HepG2 (cell line): ENCODE measurements around the gene SFI1. TPM values are rescaled to one million over a fixed set of nuclear protein-coding genes. Genes with fewer than 3 reads are reported as not detected.

Experiments
- ATAC-seq: fragments of 200-7000 bp; cut with Tn5 transposase; 3 replicates; pipeline ENCODE4 v1.9.1; 2020; ENCODE audit warnings: mild to moderate bottlenecking, moderate library complexity
- BruUV-seq: library from RNA; stranded (reverse); fragments of 400-500 nt; replicated peaks from 2 replicates; lab custom pipeline; 2021; lab: Mats Ljungman, UMichigan
- CTCF ChIA-PET: fragments of 300-600 bp; formaldehyde crosslinking; extraction: SDS; loops from one replicate; lab custom pipeline; 2021; ENCODE audit warnings: low total read pairs, inconsistent platforms, low intra/inter-chr PET ratio; lab: Yijun Ruan, JAX
- POLR2A ChIA-PET: fragments of 350-600 bp; sonication (Branson Sonifier 250); formaldehyde crosslinking; loops from one replicate; lab custom pipeline; 2020; ENCODE audit warnings: antibody characterized with exemption, inconsistent platforms; lab: Yijun Ruan, JAX
- DNase-seq: peaks from one replicate; pipeline ENCODE4 v3.0.0-alpha.2; 2015; ENCODE audit warnings: low spot score
- FAIRE-seq: peaks from 3 replicates; lab custom pipeline; 2011; peaks lifted over from hg19 to GRCh38; lab: Jason Lieb, UNC
- H2AFZ ChIP-seq: one replicate; pipeline ENCODE4 v1.6.1; 2011; ENCODE audit warnings: low read length, inconsistent platforms
- H3K27ac ChIP-seq: fragments of 300-600 bp; 3 replicates; pipeline ENCODE4 v1.8.0; 2011; ENCODE audit warnings: mixed run types, mild to moderate bottlenecking, mixed read lengths, low read length, inconsistent platforms; ENCODE audit not compliant: insufficient read depth; ENCODE audit errors: extremely low read length
- H3K27me3 ChIP-seq, 2 experiments: fragments of 200-600 bp in 1 of 2; 2 replicates in 1 of 2; 3 replicates in 1 of 2; pipeline versions ENCODE4 v1.6.0 to v1.8.0; 2011; ENCODE audit warnings: low read length in 2 of 2, mild to moderate bottlenecking in 2 of 2, moderate library complexity in 2 of 2, inconsistent platforms in 1 of 2; ENCODE audit not compliant: insufficient read depth in 2 of 2, control insufficient read depth in 1 of 2
- H3K36me3 ChIP-seq, 2 experiments: fragments of 200-600 bp in 1 of 2; replicated peaks in 1 of 2; 2 replicates in 1 of 2; 3 replicates in 1 of 2; pipeline versions ENCODE4 v1.5.1 to v1.8.0; 2011; ENCODE audit warnings: low read length in 2 of 2, inconsistent platforms in 1 of 2; ENCODE audit not compliant: insufficient read depth in 2 of 2, control insufficient read depth in 1 of 2
- H3K4me1 ChIP-seq: 2 replicates; pipeline ENCODE4 v1.5.1; 2012; ENCODE audit warnings: low read length, inconsistent platforms; ENCODE audit not compliant: insufficient read depth
- H3K4me2 ChIP-seq: 2 replicates; pipeline ENCODE4 v1.6.0; 2011; ENCODE audit warnings: low read depth, low read length, inconsistent platforms
- H3K4me3 ChIP-seq, 3 experiments: fragments of 200-600 bp in 1 of 3; sonication (generic), shearing (Covaris generic) in 1 of 3; replicated peaks in 1 of 3; 2 replicates each; pipeline ENCODE4 v1.5.1; 2011 to 2016; ENCODE audit warnings: low read length in 3 of 3, inconsistent platforms in 2 of 3, low read depth in 2 of 3, mild to moderate bottlenecking in 2 of 3, control low read depth in 1 of 3, mixed read lengths in 1 of 3; ENCODE audit not compliant: insufficient read depth in 1 of 3
- H3K79me2 ChIP-seq: one replicate; pipeline ENCODE4 v1.6.1; 2011; ENCODE audit warnings: low read length, inconsistent platforms; ENCODE audit not compliant: insufficient read depth
- H3K9ac ChIP-seq: 2 replicates; pipeline ENCODE4 v1.6.0; 2011; ENCODE audit warnings: mild to moderate bottlenecking, low read depth, low read length, inconsistent platforms; ENCODE audit not compliant: insufficient read depth
- H3K9me3 ChIP-seq: 2 replicates; pipeline ENCODE4 v1.5.1; 2012; ENCODE audit warnings: mild to moderate bottlenecking, low read length
- H4K20me1 ChIP-seq: 2 replicates; pipeline ENCODE4 v1.6.0; 2011; ENCODE audit warnings: inconsistent platforms, mild to moderate bottlenecking, low read length, moderate library complexity; ENCODE audit not compliant: insufficient read depth
- ADNP ChIP-seq: sonication (generic); formaldehyde crosslinking; IDR thresholded peaks from 2 replicates; pipeline ENCODE4 v1.4.0; 2020; ENCODE audit warnings: missing genetic modification reagents
- AGO2 ChIP-seq: fragments of 200-400 bp; formaldehyde crosslinking; optimal IDR thresholded peaks from 2 replicates; pipeline ENCODE3; 2017; ENCODE audit warnings: mild to moderate bottlenecking, low read depth, low read length, moderate library complexity
- ARNT ChIP-seq: fragments of 450-650 bp; IDR thresholded peaks from 2 replicates; pipeline ENCODE4 v1.6.1; 2017
- ATF7-NPFF ChIP-seq: sonication (generic); formaldehyde crosslinking; IDR thresholded peaks from 2 replicates; pipeline ENCODE4 v1.8.1; 2023; ENCODE audit warnings: mild to moderate bottlenecking, low read depth, missing genetic modification reagents, moderate library complexity
- EZH2 ChIP-seq: conservative IDR thresholded peaks from 2 replicates; pipeline ENCODE4 v1.6.1; 2012; ENCODE audit warnings: mild to moderate bottlenecking, low read depth, low read length, moderate library complexity
- HES4 ChIP-seq: sonication (generic); formaldehyde crosslinking; IDR thresholded peaks from 2 replicates; pipeline ENCODE4 v1.9.0; 2021; ENCODE audit warnings: mild to moderate bottlenecking, missing genetic modification reagents, borderline replicate concordance
- KDM3A ChIP-seq: IDR thresholded peaks from 2 replicates; pipeline ENCODE4 v1.6.1; 2018; ENCODE audit warnings: low read depth, missing compliant biosample characterization
- NBN ChIP-seq: fragments of 450-650 bp; conservative IDR thresholded peaks from 2 replicates; pipeline ENCODE4 v1.6.1; 2017
- NCOR1 ChIP-seq: fragments of 200-600 bp; sonication (generic); IDR thresholded peaks from 2 replicates; pipeline ENCODE4 v1.7.0; 2017; ENCODE audit warnings: antibody characterized with exemption, low read length, borderline replicate concordance
- ZC3H4 ChIP-seq: sonication (generic); formaldehyde crosslinking; IDR thresholded peaks from 2 replicates; pipeline ENCODE4 v1.4.0; 2020; ENCODE audit warnings: missing genetic modification reagents, borderline replicate concordance
- ZFYVE20 ChIP-seq: sonication (generic); formaldehyde crosslinking; IDR thresholded peaks from 2 replicates; pipeline ENCODE4 v1.8.0; 2023; ENCODE audit warnings: low read depth, mild to moderate bottlenecking, moderate library complexity, missing genetic modification reagents, borderline replicate concordance
- ZNF432 ChIP-seq: sonication (generic); formaldehyde crosslinking; IDR thresholded peaks from 2 replicates; pipeline ENCODE4 v1.5.0; 2020; ENCODE audit warnings: missing genetic modification reagents, mild to moderate bottlenecking, borderline replicate concordance
- ZNF556 ChIP-seq: sonication (generic); formaldehyde crosslinking; IDR thresholded peaks from 2 replicates; pipeline ENCODE4 v1.4.0; 2020; ENCODE audit warnings: mild to moderate bottlenecking, missing genetic modification reagents, borderline replicate concordance
- ZNF597 ChIP-seq: sonication (generic); formaldehyde crosslinking; IDR thresholded peaks from 2 replicates; pipeline ENCODE4 v1.5.0; 2020; ENCODE audit warnings: missing genetic modification reagents
- ZNF687 ChIP-seq: sonication (generic); formaldehyde crosslinking; IDR thresholded peaks from 2 replicates; pipeline ENCODE4 v1.5.1; 2020; ENCODE audit warnings: mild to moderate bottlenecking, missing genetic modification reagents, moderate library complexity
- ZNF772 ChIP-seq: sonication (generic); formaldehyde crosslinking; IDR thresholded peaks from 2 replicates; pipeline ENCODE4 v1.5.0; 2020; ENCODE audit warnings: mild to moderate bottlenecking, missing genetic modification reagents
- ZNF780A ChIP-seq: sonication (generic); formaldehyde crosslinking; IDR thresholded peaks from 2 replicates; pipeline ENCODE4 v1.8.0; 2022; ENCODE audit warnings: mild to moderate bottlenecking, missing genetic modification reagents, moderate library complexity
- WGBS: methylation state at CpG from one replicate; pipeline ENCODE4 v1.1.6; 2017; ENCODE audit warnings: low lambda C conversion rate; 5-methylcytosine and 5-hydroxymethylcytosine counted together
- in situ Hi-C: cut with HindIII; loops from 2 replicates; pipeline ENCODE4 v1.10.0; 2017; ENCODE audit warnings: low pct_unique_long_range_greater_than_20kb; ENCODE audit not compliant: extremely low pct_ligation_motif_present
- intact Hi-C: fragments of 100-400 bp; cut with micrococcal nuclease; formaldehyde crosslinking; loops from one replicate; pipeline ENCODE4 v1.10.0; 2022; ENCODE audit not compliant: unreplicated experiment
- polyA plus RNA-seq, 8 experiments: library from polyadenylated mRNA; depleted of rRNA in 3 of 8; stranded (reverse) in 7 of 8; unstranded in 1 of 8; fragments of >200 nt; fragmentation: Illumina TruSeq in 4 of 8; extraction: Trizol in 4 of 8; gene quantifications; 2 replicates each; pipeline versions ENCODE4 v1.2.1 to v1.2.3, GENCODE V29; 2011 to 2016; ENCODE audit warnings: low read depth in 4 of 8, missing spikeins in 1 of 8, mixed read lengths in 1 of 8; ENCODE audit not compliant: insufficient read depth in 1 of 8
- total RNA-seq, 5 experiments: library from RNA; depleted of rRNA; stranded (reverse); fragments of >200 nt; fragmentation: Illumina TruSeq; extraction: Trizol; gene quantifications; 2 replicates each; pipeline ENCODE4 v1.2.3, GENCODE V29; 2016; ENCODE audit warnings: low read depth in 1 of 5

The SFI1 gene
- total and polyA plus RNA-seq, 2 of the 13 experiments (the other 11 are each of a cell fraction or from before 2014, with no cell fraction given) = 20.5 to 40.1 TPM

DNA sequence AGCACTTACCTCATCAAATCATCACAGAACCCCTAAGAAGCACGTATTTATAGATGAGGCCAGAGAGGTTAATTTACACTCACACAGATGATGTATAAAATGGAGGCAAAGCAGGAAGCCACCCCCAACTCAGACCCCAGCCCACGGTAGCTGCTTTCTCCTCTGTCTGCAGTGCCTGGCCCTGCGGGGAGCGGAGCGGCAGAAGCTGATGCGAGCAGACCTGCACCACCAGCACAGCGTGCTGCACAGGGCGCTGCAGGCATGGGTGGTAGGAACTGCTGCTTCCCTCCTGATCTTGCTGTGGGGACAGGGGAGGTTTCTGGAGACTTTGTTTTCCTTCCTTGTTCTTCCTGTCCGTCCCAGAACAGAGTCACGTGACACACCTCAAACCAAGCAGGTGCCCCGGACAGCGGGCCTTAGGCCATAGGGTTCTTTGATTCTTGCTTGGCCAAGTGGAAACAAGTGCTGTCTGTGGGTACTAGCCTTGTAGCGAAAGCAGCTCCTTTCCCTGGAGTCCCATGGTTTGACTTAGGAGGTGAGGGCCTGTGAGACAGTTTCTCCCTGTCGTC is 107.9 kb downstream of the SFI1 start (continued):
- no peak for TF ChIP-seq ZNF556 (CRISPR knock-in tag)
- peak; percentile 58 for TF ChIP-seq AGO2
- no peak for TF ChIP-seq ZNF772 (CRISPR knock-in tag)
- TF ChIP-seq ZNF780A (CRISPR knock-in tag) = no peak
- TF ChIP-seq ADNP = no peak
- TF ChIP-seq NCOR1 = no peak
- TF ChIP-seq KDM3A (CRISPR knock-in tag) = no peak
- TF ChIP-seq ARNT = no peak

DNA sequence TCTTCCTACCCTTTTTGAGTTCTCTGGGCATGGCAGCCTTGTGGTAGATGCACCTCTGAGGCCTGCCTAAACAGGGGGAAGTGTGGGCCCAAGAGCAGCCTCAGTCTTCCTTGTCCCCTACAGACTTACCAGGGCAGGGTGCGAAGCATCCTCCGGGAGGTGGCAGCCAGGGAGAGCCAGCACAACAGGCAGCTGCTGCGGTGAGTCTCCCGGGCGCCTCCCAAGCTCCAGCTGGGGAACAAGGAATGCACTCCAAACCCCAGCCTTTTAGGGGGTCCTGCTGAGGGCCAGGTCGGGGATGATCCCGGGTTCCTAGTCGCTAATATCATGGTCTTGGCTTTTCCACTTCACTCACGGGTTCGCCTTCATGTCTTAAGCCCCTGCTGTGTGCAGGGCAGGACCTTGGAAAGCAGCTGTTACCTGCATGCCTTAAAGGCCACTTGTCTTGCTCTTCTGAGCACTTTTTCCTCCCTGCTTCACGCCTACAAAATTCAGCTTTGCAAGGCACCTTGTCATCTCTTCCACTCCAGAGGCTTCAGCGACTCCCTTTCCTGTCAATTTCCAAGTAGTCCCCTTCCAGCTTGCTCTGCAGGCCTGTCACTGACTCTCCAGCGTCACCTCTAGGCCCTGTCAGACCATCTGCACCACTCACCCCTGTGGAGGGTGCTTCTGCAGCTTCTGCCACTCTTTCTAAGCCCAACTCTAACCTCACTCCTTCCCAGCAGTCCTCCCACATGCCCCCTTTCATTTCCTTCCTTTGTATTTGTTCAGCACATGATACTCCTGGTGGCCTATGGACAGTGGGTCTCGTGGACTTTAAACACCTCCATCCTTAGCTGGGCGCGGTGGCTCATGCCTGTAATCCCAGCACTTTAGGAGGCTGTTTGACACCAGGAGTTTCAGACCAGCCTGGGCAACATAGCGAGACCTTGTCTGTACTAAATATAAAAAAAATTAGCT is 108.7 kb downstream of the SFI1 start:
- ATAC-seq (peak; percentile 73), FAIRE-seq (no peak), DNase-seq (peak; percentile 39)
- Histone ChIP-seq H4K20me1 (no peaks in the 10 kb centered on the region), H3K4me2 (peak overlapping the region; percentile 13; the same call in 1 of the 2 replicates), H3K9me3 (no peaks in the 10 kb centered on the region), H3K9ac (no peak overlapping the region), H3K79me2 (peaks cover 2% of the 10 kb centered on the region), H3K36me3 (peaks cover 24 to 49% of the 10 kb centered on the region in 2 experiments; a peak in 4 of 5 replicates), H3K4me3 (no peak overlapping the region), H3K4me1 (peaks cover 25% of the 10 kb centered on the region), H3K27me3 (no peaks in the 10 kb centered on the region), H2AFZ (no peak overlapping the region), H3K27ac (peak overlapping the region; percentile 17)
- ChIA-PET CTCF (no interaction called here), POLR2A (interaction anchor here (1.0 kb wide), 1 partner anchor 26 kb away, joined by 3 read pairs; no protein-coding TSS in a partner anchor)
- WGBS = 69% methylated on average over 9 of the region's 17 CpGs
- intact Hi-C loops = loop anchor here (5.0 kb wide), 1 partner anchor 43 kb away; no protein-coding TSS in a partner anchor
- in situ Hi-C loops = no loop called here
- no TSS peak for BruUV-seq
- TF ChIP-seq ZNF687 (CRISPR knock-in tag) (peak; percentile 20; the same call in 1 of the 2 replicates), ZFYVE20 (no peak), NBN (no peak), ZNF432 (CRISPR knock-in tag) (no peak), ZNF597 (CRISPR knock-in tag) (no peak), HES4 (CRISPR knock-in tag) (no peak), EZH2 (no peak), ATF7-NPFF (CRISPR knock-in tag) (no peak), ZC3H4 (CRISPR knock-in tag) (no peak)
